DOHH2 (cell line): Measurements from ENCODE around the gene GCLM.
A peak's percentile ranks its signal among the peaks of the same experiment; 100 is the strongest.

Experiments
- H3F3A ChIP-seq: fragments of 200-600 bp; sonication (generic), shearing (Covaris generic); 2 replicates; pipeline ENCODE4 v1.6.0; 2016; ENCODE audit warnings: antibody characterized with exemption, mild to moderate bottlenecking; ENCODE audit not compliant: control insufficient read depth, insufficient read depth
- H3K27ac ChIP-seq: fragments of 200-600 bp; sonication (generic); 2 replicates; pipeline ENCODE4 v1.5.1; 2014; ENCODE audit warnings: low read depth, mild to moderate bottlenecking, low read length, moderate library complexity
- H3K27me3 ChIP-seq: fragments of 200-600 bp; sonication (generic); 2 replicates; pipeline ENCODE4 v1.6.1; 2014; ENCODE audit warnings: mild to moderate bottlenecking, low read length, mixed read lengths; ENCODE audit not compliant: control insufficient read depth
- H3K36me3 ChIP-seq: fragments of 200-600 bp; sonication (generic); 2 replicates; pipeline ENCODE4 v1.6.1; 2014; ENCODE audit warnings: mild to moderate bottlenecking, low read length, moderate library complexity, mixed read lengths; ENCODE audit not compliant: control insufficient read depth
- H3K4me1 ChIP-seq: fragments of 200-600 bp; sonication (generic); 2 replicates; pipeline ENCODE4 v1.6.1; 2014; ENCODE audit warnings: mild to moderate bottlenecking, low read length, mixed read lengths; ENCODE audit not compliant: control insufficient read depth
- H3K4me2 ChIP-seq: fragments of 200-600 bp; sonication (generic); 2 replicates; pipeline ENCODE4 v1.6.0; 2014; ENCODE audit warnings: mild to moderate bottlenecking, low read length, moderate library complexity
- H3K4me3 ChIP-seq: fragments of 200-600 bp; sonication (generic); 2 replicates; pipeline ENCODE4 v1.5.1; 2014; ENCODE audit warnings: mild to moderate bottlenecking, low read length, mixed read lengths
- H3K79me2 ChIP-seq: fragments of 200-600 bp; sonication (generic); 2 replicates; pipeline ENCODE4 v1.6.1; 2014; ENCODE audit warnings: mild to moderate bottlenecking, low read length, mixed read lengths; ENCODE audit not compliant: control insufficient read depth
- H3K9me2 ChIP-seq: fragments of 200-600 bp; sonication (generic); replicated peaks from 2 replicates; pipeline ENCODE4 v1.6.1; 2014; ENCODE audit warnings: mild to moderate bottlenecking, low read length, mixed read lengths; ENCODE audit not compliant: control insufficient read depth
- H3K9me3 ChIP-seq: fragments of 200-600 bp; sonication (generic); 2 replicates; pipeline ENCODE4 v1.6.1; 2014; ENCODE audit warnings: antibody characterized with exemption, low read length, mixed read lengths; ENCODE audit not compliant: control insufficient read depth, insufficient read depth
- H4K20me1 ChIP-seq: fragments of 200-600 bp; sonication (generic); 2 replicates; pipeline ENCODE4 v1.6.0; 2014; ENCODE audit warnings: low read depth, mild to moderate bottlenecking, antibody characterized with exemption, low read length, moderate library complexity; ENCODE audit not compliant: control insufficient read depth, insufficient read depth
- CTCF ChIP-seq: fragments of 200-600 bp; sonication (generic); IDR thresholded peaks from one replicate; pipeline ENCODE4 v1.5.1; 2014; ENCODE audit warnings: antibody characterized with exemption, mild to moderate bottlenecking, low read depth, low read length; ENCODE audit not compliant: poor library complexity, severe bottlenecking
- EZH2phosphoT487 ChIP-seq: fragments of 200-600 bp; sonication (generic); IDR thresholded peaks from 2 replicates; pipeline ENCODE4 v1.6.1; 2017; ENCODE audit warnings: borderline replicate concordance, mild to moderate bottlenecking, antibody characterized with exemption, low read length, moderate library complexity, mixed read lengths

GCLM gene

GRCh38 chr1:93906480-93906879, 2.8 kb downstream of the GCLM start:
- no peaks in the 10 kb centered on the region for H3K27me3 ChIP-seq
- H3K4me2 ChIP-seq: peak overlapping the region; percentile 92
- peaks cover 48% of the 10 kb centered on the region for H3K4me1 ChIP-seq
- no peak overlapping the region for H3K27ac ChIP-seq
- H3K9me3 ChIP-seq: no peaks in the 10 kb centered on the region
- no peaks in the 10 kb centered on the region for H4K20me1 ChIP-seq
- TF ChIP-seq CTCF: no peak
- TF ChIP-seq EZH2phosphoT487: no peak
- peaks cover 7% of the 10 kb centered on the region for H3F3A ChIP-seq
- peaks cover 54% of the 10 kb centered on the region for H3K79me2 ChIP-seq
- H3K9me2 ChIP-seq: no peaks in the 10 kb centered on the region
- H3K4me3 ChIP-seq: no peak overlapping the region
- peaks cover 5% of the 10 kb centered on the region; the same call in 1 of the 2 replicates for H3K36me3 ChIP-seq

- no peaks in the 10 kb centered on the region for H4K20me1 ChIP-seq
- no peak overlapping the region for H3K4me2 ChIP-seq
- peaks cover 54% of the 10 kb centered on the region for H3K79me2 ChIP-seq
- peaks cover 5% of the 10 kb centered on the region for H3K36me3 ChIP-seq
- TF ChIP-seq EZH2phosphoT487 (no peak), CTCF (no peak)
- no peaks in the 10 kb centered on the region for H3K9me2 ChIP-seq
- H3K9me3 ChIP-seq: no peaks in the 10 kb centered on the region
- H3K4me3 ChIP-seq: no peak overlapping the region
- H3F3A ChIP-seq: peaks cover 7% of the 10 kb centered on the region
- peaks cover 48% of the 10 kb centered on the region for H3K4me1 ChIP-seq
- no peak overlapping the region for H3K27ac ChIP-seq
- no peaks in the 10 kb centered on the region for H3K27me3 ChIP-seq
Observed at GRCh38 chr1:93905734-93906133, 3.5 kb downstream of the GCLM start.

- no peaks in the 10 kb centered on the region for H4K20me1 ChIP-seq
- peak overlapping the region; percentile 58 for H3K4me2 ChIP-seq
- peaks cover 5% of the 10 kb centered on the region for H3K36me3 ChIP-seq
- no peaks in the 10 kb centered on the region for H3K9me2 ChIP-seq
- no peaks in the 10 kb centered on the region for H3K9me3 ChIP-seq
- peak overlapping the region; percentile 39 for H3K4me3 ChIP-seq
- TF ChIP-seq EZH2phosphoT487: no peak
- TF ChIP-seq CTCF: no peak
- peaks cover 54% of the 10 kb centered on the region for H3K79me2 ChIP-seq
- H3K4me1 ChIP-seq: peaks cover 47% of the 10 kb centered on the region
- peak overlapping the region; percentile 46 for H3K27ac ChIP-seq
- H3K27me3 ChIP-seq: no peaks in the 10 kb centered on the region
- peaks cover 7% of the 10 kb centered on the region for H3F3A ChIP-seq
Observed at GRCh38 chr1:93905051-93905450, 4.2 kb downstream of the GCLM start.
